GM19372 (cell line): ENCODE data around the gene MROH8.

Experiments used
- ATAC-seq: cut with Tn5 transposase; IDR thresholded peaks from one replicate; pipeline ENCODE4 v1.9.1; 2021; ENCODE audit warnings: mild to moderate bottlenecking, low read depth, moderate library complexity; ENCODE audit not compliant: unreplicated experiment

Gene MROH8

DNA sequence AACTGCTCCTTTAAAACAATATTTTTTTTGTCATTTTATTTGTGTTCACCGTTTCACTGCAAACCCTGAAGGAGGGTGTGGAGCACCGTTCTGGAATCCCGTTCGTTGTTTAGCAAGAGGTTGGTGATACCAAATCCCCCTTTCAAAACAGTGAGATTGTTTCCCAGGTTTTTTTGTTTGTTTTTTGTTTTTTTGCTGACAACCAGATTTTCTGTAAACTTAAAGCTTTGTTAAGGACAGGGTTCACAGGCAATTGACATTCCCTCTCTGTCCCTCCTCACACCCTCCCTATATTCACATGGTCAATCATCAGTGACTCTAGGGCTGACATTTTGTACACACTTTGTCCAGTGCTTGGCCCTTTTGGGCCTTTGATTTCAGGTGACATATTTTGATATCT is 21.0 kb upstream of the MROH8 start:
- no peak for ATAC-seq

DNA sequence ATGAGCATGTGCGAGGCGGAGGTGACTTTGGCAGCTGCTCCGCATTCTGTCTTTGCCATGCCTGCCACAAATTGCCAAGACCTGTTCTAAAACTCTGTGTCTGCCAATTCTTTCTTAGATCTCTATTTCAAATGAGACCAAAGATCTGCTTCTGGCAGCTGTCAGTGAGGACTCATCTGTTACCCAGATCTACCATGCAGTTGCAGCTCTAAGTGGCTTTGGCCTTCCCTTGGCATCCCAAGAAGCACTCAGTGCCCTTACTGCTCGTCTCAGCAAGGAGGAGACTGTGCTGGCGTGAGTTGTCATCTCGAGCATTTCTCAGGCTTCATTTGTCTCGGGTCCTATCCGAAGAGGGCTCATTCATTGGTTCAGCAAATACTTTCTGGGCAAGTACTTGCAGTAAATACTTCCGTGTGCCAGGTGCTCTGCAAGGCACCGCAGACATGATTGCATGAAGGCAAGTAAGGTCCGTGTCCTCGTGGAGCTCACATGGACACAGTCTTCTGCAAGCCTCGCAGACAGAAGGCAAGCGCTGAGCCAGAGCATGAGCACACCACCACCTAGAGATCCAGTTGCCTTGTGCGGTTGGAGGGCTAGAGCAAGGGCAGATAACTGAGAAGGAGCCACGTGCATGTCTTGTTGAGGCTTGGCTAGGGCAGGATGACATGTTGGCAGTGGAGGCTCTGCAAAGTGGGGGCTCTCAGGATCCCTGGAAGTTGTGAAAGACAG is 19.7 kb upstream of the MROH8 start:
- no peak for ATAC-seq

DNA sequence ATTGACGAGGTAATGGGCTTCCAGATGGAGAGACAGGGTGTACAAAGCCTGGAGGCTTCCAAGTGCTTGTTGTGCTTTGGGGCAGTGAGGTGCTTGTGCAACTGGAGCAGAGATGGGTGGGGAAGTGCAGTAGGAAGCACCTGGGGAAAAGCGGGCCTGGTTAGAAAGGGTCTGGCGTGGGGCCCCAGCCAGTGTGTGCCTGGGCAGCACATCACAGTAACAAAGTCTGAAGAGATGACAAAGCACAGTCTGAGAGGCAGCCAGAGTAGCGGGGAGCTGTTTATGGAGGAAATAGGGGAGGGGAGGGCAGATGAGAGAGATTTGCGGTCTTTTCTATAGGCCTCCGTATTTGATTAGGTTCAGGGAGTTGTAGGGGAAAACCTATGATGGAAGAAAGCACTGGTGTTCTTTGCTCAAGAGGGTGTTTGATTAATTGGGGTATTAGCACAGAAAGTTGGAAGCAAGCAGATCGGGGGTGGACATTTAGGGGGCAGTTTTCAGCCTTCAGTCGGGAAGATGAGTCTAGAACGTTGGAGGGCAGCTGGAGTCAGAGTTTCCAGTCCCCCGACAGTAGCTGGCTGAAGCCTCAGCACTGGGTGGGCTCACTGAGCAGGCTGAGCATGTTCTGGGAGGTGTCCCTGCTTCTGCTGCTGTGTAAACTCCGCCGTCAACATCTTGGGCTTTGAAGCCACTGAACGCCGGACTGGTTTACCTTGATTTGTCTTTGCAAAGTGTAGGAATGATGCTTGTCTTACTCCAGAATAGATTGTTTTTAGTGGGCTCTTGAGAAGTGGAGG is 15.5 kb upstream of the MROH8 start:
- ATAC-seq, result no peak

- ATAC-seq, result no peak
These were observed 14.5 kb upstream of the MROH8 start for GRCh38 chr20:37193821-37194220.

GRCh38 chr20:37193226-37193625 is 13.9 kb upstream of the MROH8 start:
- ATAC-seq, result no peak

GRCh38 chr20:37192137-37192854 is 12.9 kb upstream of the MROH8 start:
- no peak for ATAC-seq

- ATAC-seq, result no peak
These were observed 11.2 kb upstream of the MROH8 start for GRCh38 chr20:37190354-37191112.

GRCh38 chr20:37189416-37190016 is 10.2 kb upstream of the MROH8 start:
- ATAC-seq, result no peak

DNA sequence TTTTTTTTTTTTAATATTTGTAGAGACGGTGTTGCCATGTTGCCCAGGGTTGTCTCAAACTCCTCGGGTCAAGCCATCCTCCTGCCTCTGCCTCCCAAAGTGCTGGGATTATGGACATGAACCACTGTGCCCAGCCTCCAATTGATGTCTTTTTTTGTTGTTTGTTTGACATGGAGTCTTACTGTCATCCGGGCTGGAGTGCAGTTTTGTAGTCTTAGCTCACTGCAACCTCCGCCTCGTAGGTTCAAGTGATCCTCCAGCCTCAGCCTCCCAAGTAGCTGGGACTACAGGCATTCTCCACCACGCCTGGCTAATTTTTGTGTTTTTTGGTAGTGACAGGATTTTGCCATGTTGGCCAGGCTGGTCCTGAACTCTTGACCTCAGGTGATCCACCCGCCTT is 9.4 kb upstream of the MROH8 start:
- ATAC-seq, result no peak

GRCh38 chr20:37185686-37186085 is 6.3 kb upstream of the MROH8 start:
- ATAC-seq, result no peak

GRCh38 chr20:37179683-37180524 is 556 bp upstream of the MROH8 start:
- ATAC-seq, result no peak

DNA sequence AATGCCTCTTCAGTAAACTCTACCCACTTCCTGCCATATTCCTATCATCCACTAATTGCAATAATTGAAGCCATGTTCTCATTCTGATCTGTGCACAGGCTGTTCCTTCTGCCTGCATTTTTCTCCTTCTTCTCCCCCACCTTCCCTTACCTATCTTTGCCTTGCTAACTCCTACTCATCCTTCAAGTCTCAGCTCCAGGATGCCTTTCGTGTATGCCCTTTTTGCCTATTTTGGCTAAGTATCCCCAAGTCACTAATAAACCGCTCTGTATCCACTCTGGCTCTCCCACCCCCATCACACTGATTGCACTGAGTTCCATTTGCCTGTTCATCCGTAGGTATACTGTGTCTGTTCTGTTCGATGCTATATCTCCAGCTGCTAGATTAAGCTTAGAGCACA is 6.5 kb downstream of the MROH8 start:
- no peak for ATAC-seq

- ATAC-seq, result no peak
These were observed 12.5 kb downstream of the MROH8 start for GRCh38 chr20:37166867-37167266.

DNA sequence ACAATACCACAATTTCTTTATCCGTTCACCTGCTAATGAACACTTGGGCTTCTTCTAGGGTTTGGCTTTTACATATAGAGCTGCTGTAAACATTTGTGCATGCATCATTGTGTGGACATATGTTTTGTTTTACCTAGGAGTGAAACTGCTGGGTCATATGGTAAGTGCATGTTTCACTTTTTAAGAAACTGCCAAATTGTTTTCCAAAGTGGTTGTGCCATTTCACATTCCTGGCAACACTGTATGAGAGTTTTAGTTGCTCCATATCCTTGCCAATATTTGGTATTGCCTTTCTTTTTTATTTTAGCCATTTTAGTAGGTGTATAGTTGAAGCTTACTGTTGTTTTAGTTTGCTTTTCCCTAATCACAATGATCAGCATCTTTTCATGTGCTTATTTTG is 14.3 kb downstream of the MROH8 start:
- ATAC-seq, result no peak

- ATAC-seq, result no peak
These were observed 15.4 kb downstream of the MROH8 start for GRCh38 chr20:37163832-37164554.

- no peak for ATAC-seq
These were observed 16.7 kb downstream of the MROH8 start for GRCh38 chr20:37162646-37163045.

DNA sequence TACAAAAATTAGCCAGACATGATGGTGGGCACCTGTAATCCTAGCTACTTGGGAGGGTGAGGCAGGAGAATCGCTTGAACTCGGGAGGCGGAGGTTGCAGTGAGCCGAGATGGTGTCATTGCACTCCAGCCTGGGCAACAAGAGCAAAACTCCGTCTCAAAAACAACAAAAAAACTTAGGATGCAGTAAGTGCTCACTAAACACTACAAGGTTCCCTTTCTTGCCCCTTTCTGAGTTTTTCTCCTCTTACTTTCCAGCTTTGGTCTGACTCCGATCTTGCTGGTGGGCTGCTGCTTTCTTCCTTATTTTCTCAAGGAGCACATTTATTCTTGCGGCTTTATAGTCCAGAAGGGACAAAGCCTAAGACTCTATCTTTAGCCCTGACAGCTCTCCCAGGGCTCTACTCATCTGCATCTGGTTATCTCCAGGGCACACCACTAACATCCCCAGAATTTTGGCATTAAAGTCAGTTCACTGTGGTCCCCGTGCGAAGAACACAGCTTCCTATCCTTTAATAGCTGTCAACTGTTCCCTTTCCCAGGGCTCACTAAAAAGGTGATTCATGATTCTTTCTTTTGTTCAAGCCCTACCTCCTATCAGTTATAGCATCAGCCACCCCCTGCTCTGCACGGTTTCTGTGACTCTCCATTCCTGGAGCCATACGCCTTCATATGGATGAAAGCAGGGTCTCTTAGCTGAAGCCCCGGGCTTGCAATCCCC is 17.4 kb downstream of the MROH8 start:
- no peak for ATAC-seq

GRCh38 chr20:37160683-37161082 is 18.7 kb downstream of the MROH8 start:
- ATAC-seq, result no peak
